Small intestine (tissue), 16 donors: ENCODE data around the gene CCDC78. TPM values are rescaled to one million over a fixed set of nuclear protein-coding genes. Genes with fewer than 3 reads are reported as not detected.

ENCODE experiments used
- DNase-seq, 2 donors: peaks; one replicate each; pipeline versions ENCODE4 v3.0.0 to v3.0.0-alpha.2; 2013
- FAIRE-seq: peaks from 2 replicates; lab custom pipeline; 2012; peaks lifted over from hg19 to GRCh38; lab: Jason Lieb, UNC
- H3K27ac ChIP-seq, 3 donors: one replicate each; pipeline ENCODE4 v1.5.1; 2013; ENCODE audit warnings: low read length in 2 of 3, mild to moderate bottlenecking in 2 of 3, control low read depth in 1 of 3, inconsistent platforms in 1 of 3, low read depth in 1 of 3, moderate library complexity in 1 of 3
- H3K27me3 ChIP-seq, 3 donors: one replicate each; pipeline ENCODE4 v1.6.1; 2013; ENCODE audit warnings: low read length in 3 of 3, inconsistent platforms in 1 of 3; ENCODE audit not compliant: control insufficient read depth in 3 of 3, insufficient read depth in 3 of 3
- H3K36me3 ChIP-seq, 3 donors: one replicate each; pipeline ENCODE4 v1.6.1; 2013; ENCODE audit warnings: low read length in 3 of 3, inconsistent platforms in 1 of 3, low read depth in 1 of 3, mild to moderate bottlenecking in 1 of 3, moderate library complexity in 1 of 3; ENCODE audit not compliant: control insufficient read depth in 3 of 3, insufficient read depth in 2 of 3
- H3K4me1 ChIP-seq, 3 donors: one replicate each; pipeline ENCODE4 v1.6.1; 2013; ENCODE audit warnings: low read length in 2 of 3, inconsistent platforms in 1 of 3, low read depth in 1 of 3, mild to moderate bottlenecking in 1 of 3, moderate library complexity in 1 of 3; ENCODE audit not compliant: control insufficient read depth in 3 of 3, insufficient read depth in 2 of 3
- H3K4me3 ChIP-seq, 3 donors: one replicate each; pipeline ENCODE4 v1.5.1; 2013; ENCODE audit warnings: low read length in 3 of 3, control low read depth in 1 of 3, inconsistent platforms in 1 of 3, low read depth in 1 of 3, mild to moderate bottlenecking in 1 of 3, moderate library complexity in 1 of 3
- H3K9me3 ChIP-seq, 2 donors: one replicate each; pipeline ENCODE4 v1.6.1; 2013; ENCODE audit warnings: low read depth in 1 of 2, low read length in 1 of 2; ENCODE audit not compliant: control insufficient read depth in 2 of 2, insufficient read depth in 1 of 2
- WGBS, 3 donors: extraction: QIAGEN DNeasy Blood & Tissue Kit; methylation state at CpG; one replicate each; pipeline ENCODE4 v1.1.7; 2013; 5-methylcytosine and 5-hydroxymethylcytosine counted together
- long read RNA-seq, 10 donors: transcript quantifications; one replicate each; lab custom pipeline, GENCODE V29; 2026
- polyA plus RNA-seq, 4 donors: library from polyadenylated mRNA; stranded (reverse) in 3 of 4; unstranded in 1 of 4; fragments of 200-250 nt in 3 of 4; fragments of 120-200 nt in 1 of 4; gene quantifications; one replicate each; pipeline versions ENCODE4 v1.2.1 to v1.2.3, GENCODE V29; 2013
- donor health status: healthy with polysubstance abuse.
- donor health status: control.
- donor health status: control.
- donor health status: Bipolar disorder and iron deficiency.
- donor health status: healthy.

The CCDC78 gene
- polyA plus RNA-seq = 1 to 10 TPM in 1 of 4 donors, under 1 TPM in 2, not detected in 1; 0.72 to 1.6 (median 0.95) TPM
- long read RNA-seq, donor 1 = 0 reads
- long read RNA-seq, donor 2 = 0 reads
- long read RNA-seq, donor 3 = 0 reads
- long read RNA-seq, donor 4 = 0 reads
- long read RNA-seq, donor 5 = 0 reads
- long read RNA-seq, donor 6 = 0 reads
- long read RNA-seq, donor 7 = 0 reads
- long read RNA-seq, donor 8 = 0 reads
- long read RNA-seq, donor 9 = 0 reads
- long read RNA-seq, donor 10 = 0 reads

GRCh38 chr16:726438-727290 lies at the start of gene CCDC78, which contains the start of gene HAGHL:
Gene CCDC78, minus strand, starts transcription at chr16:726443. Its CDS starts 76 bp downstream, at chr16:726367.
Gene HAGHL, plus strand, starts transcription at chr16:727106. Its CDS starts 404 bp downstream, at chr16:727510.
- H3K4me3 ChIP-seq = peak within 1 kb of the TSS; percentile 25 to 52 (median 41)
- DNase-seq (peak in 1 of 2 donors; percentile 46), FAIRE-seq (no peak)
- peaks cover 0 to 23% (median 4%) of the 10 kb centered on the region in 3 donors for H3K4me1 ChIP-seq
- peaks cover 2 to 5% of the 10 kb centered on the region in 2 donors for H3K9me3 ChIP-seq
- H3K27me3 ChIP-seq = peaks cover 0 to 22% (median 10%) of the 10 kb centered on the region in 3 donors
- H3K36me3 ChIP-seq = peaks cover 0 to 45% (median 0%) of the 10 kb centered on the region in 3 donors
- WGBS, 3 donors = 1 to 2% (median 2%) methylated on average over 49 to 88 of the region's 88 CpGs
- H3K27ac ChIP-seq = no peak within 1 kb of the TSS

- Histone ChIP-seq H3K27ac (no peak overlapping the region), H3K36me3 (no peaks in the 10 kb centered on the region), H3K4me3 (no peak overlapping the region), H3K27me3 (peaks cover 2 to 5% (median 3%) of the 10 kb centered on the region in 3 donors), H3K9me3 (no peaks in the 10 kb centered on the region), H3K4me1 (no peaks in the 10 kb centered on the region)
- FAIRE-seq = no peak
- 63 to 78% (median 69%) methylated on average over 26 to 36 of the region's 36 CpGs for WGBS, 3 donors
- no peak for DNase-seq
Measured at GRCh38 chr16:775236-775796, 49.1 kb upstream of the CCDC78 start.

GRCh38 chr16:774086-775001 lies 48.1 kb upstream of the CCDC78 start:
- Histone ChIP-seq H3K4me1 (no peaks in the 10 kb centered on the region), H3K27me3 (peaks cover 2 to 5% (median 3%) of the 10 kb centered on the region in 3 donors), H3K9me3 (no peaks in the 10 kb centered on the region), H3K27ac (no peak overlapping the region), H3K36me3 (no peaks in the 10 kb centered on the region), H3K4me3 (no peak overlapping the region)
- DNase-seq (no peak), FAIRE-seq (no peak)
- 64 to 79% (median 71%) methylated on average over 32 to 46 of the region's 46 CpGs for WGBS, 3 donors

GRCh38 chr16:772959-773358 lies 46.7 kb upstream of the CCDC78 start:
- Histone ChIP-seq H3K4me1 (no peaks in the 10 kb centered on the region), H3K27ac (no peak overlapping the region), H3K9me3 (no peaks in the 10 kb centered on the region), H3K27me3 (peaks cover 0 to 5% (median 0%) of the 10 kb centered on the region in 3 donors), H3K36me3 (no peaks in the 10 kb centered on the region), H3K4me3 (no peak overlapping the region)
- FAIRE-seq (no peak), DNase-seq (no peak)
- WGBS, 3 donors = 79 to 85% (median 84%) methylated on average over 17 to 18 of the region's 18 CpGs

GRCh38 chr16:770411-770810 lies 44.2 kb upstream of the CCDC78 start:
- Histone ChIP-seq H3K4me3 (no peak overlapping the region), H3K9me3 (no peaks in the 10 kb centered on the region), H3K4me1 (no peaks in the 10 kb centered on the region), H3K27me3 (no peaks in the 10 kb centered on the region), H3K36me3 (no peaks in the 10 kb centered on the region), H3K27ac (no peak overlapping the region)
- FAIRE-seq = no peak
- WGBS, 3 donors = 77 to 80% (median 77%) methylated on average over 8 to 13 of the region's 13 CpGs
- no peak for DNase-seq

- no peak overlapping the region for H3K4me3 ChIP-seq
- FAIRE-seq = no peak
- no peaks in the 10 kb centered on the region for H3K4me1 ChIP-seq
- 72 to 79% (median 74%) methylated on average over 18 to 19 of the region's 19 CpGs for WGBS, 3 donors
- H3K27ac ChIP-seq = no peak overlapping the region
- no peak for DNase-seq
- no peaks in the 10 kb centered on the region for H3K36me3 ChIP-seq
- no peaks in the 10 kb centered on the region for H3K27me3 ChIP-seq
- no peaks in the 10 kb centered on the region for H3K9me3 ChIP-seq
Measured at GRCh38 chr16:769934-770333, 43.7 kb upstream of the CCDC78 start.

- no peaks in the 10 kb centered on the region for H3K4me1 ChIP-seq
- FAIRE-seq (no peak), DNase-seq (no peak)
- no peak overlapping the region for H3K4me3 ChIP-seq
- H3K27ac ChIP-seq = no peak overlapping the region
- no peaks in the 10 kb centered on the region for H3K9me3 ChIP-seq
- 29 to 59% (median 57%) methylated on average over 13 to 20 of the region's 20 CpGs for WGBS, 3 donors
- H3K36me3 ChIP-seq = no peaks in the 10 kb centered on the region
- H3K27me3 ChIP-seq = no peaks in the 10 kb centered on the region
Measured at GRCh38 chr16:769184-769784, 43.0 kb upstream of the CCDC78 start.
